Measurements from ENCODE around the gene C1S. TPM values are rescaled to one million over a fixed set of nuclear protein-coding genes. Genes with fewer than 3 reads are reported as not detected.
A peak's percentile ranks its signal among the peaks of the same experiment; 100 is the strongest.

Gene C1S
- total RNA-seq, 1 donor from 2014 or later: 541 TPM

DNA sequence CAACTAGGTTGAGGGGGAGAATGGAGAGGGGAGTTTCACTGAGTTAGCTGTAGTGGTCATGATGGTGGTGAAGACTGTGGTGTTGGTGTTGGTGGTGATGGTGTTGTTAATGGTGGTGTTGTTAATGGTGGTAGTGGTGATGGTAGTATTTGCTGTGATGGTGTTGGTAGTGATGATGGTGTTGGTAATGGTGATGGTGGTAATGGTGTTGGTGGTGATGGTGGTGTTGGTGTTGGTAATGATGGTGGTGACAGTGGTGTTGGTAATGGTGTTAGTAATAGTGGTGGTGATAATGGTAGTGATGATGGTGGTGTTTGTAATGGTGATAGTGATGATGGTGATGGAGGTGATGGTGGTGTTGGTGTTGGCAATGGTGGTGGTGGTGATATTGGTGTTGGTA lies 22.6 kb downstream of the C1S start:
- DNase-seq (ENCODE audit: extremely low spot score in 2 of 2): no peak
- intact Hi-C loops (cut with DNase I): no loop called here
- peaks cover 0 to 61% of the 10 kb centered on the region in 2 donors for H3K36me3 ChIP-seq
- H3K27ac ChIP-seq: no peak overlapping the region
- peaks cover 29% of the 10 kb centered on the region for H3K4me1 ChIP-seq
- no peaks in the 10 kb centered on the region for H3K27me3 ChIP-seq
- H3K9me3 ChIP-seq: no peaks in the 10 kb centered on the region
- no peak overlapping the region for H3K4me3 ChIP-seq
- TF ChIP-seq POLR2AphosphoS5 (IDR thresholded peaks at IDR 0.05; ENCODE audit: insufficient read depth in 1 of 2, low read depth in 1 of 2): no peak
- TF ChIP-seq, protein P1, sequence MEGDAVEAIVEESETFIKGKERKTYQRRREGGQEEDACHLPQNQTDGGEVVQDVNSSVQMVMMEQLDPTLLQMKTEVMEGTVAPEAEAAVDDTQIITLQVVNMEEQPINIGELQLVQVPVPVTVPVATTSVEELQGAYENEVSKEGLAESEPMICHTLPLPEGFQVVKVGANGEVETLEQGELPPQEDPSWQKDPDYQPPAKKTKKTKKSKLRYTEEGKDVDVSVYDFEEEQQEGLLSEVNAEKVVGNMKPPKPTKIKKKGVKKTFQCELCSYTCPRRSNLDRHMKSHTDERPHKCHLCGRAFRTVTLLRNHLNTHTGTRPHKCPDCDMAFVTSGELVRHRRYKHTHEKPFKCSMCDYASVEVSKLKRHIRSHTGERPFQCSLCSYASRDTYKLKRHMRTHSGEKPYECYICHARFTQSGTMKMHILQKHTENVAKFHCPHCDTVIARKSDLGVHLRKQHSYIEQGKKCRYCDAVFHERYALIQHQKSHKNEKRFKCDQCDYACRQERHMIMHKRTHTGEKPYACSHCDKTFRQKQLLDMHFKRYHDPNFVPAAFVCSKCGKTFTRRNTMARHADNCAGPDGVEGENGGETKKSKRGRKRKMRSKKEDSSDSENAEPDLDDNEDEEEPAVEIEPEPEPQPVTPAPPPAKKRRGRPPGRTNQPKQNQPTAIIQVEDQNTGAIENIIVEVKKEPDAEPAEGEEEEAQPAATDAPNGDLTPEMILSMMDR (IDR thresholded peaks at IDR 0.05): no peak
- TF ChIP-seq POLR2A (IDR thresholded peaks at IDR 0.05): no peak

DNA sequence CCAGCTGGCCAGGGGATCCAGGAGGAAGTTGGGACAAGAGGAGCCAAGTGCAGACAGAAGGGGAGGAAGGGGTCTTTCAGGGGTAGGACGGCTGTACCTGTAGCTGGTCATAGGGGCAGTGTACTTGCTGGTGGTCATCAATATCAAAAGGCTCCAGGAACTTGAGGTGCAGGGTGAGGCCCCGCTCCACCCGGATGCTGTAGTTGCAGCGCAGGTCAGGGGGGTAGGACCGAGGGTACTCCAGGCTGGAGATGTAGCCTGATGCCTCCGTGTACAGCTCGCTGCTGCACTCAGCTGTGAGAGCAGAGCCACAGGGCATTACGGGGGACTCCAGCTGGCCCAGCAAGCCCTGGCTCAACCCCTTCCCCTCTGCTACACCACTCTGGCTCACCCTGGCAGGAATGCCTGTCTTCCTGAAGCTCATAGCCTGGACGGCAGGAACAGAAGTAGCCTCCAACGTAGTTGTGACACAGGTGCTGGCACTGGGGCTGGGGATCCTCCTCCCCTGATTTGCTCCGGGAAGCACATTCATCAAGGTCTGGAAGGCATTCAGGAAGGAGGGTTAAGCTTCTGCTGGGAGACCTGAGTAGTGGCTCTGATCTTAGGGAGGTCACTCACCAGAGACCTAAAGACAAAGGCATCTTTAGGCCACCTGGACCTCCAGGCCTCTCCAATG lies 28.8 kb downstream of the C1S start:
- no peaks in the 10 kb centered on the region for H3K27me3 ChIP-seq
- no peaks in the 10 kb centered on the region for H3K9me3 ChIP-seq
- H3K4me3 ChIP-seq: peak overlapping the region in 1 of 2 donors; percentile 68
- DNase-seq (ENCODE audit: extremely low spot score in 2 of 2): no peak
- peaks cover 53% of the 10 kb centered on the region for H3K4me1 ChIP-seq
- peaks cover 0 to 45% of the 10 kb centered on the region in 2 donors for H3K36me3 ChIP-seq
- intact Hi-C loops (cut with DNase I): no loop called here
- no peak for TF ChIP-seq POLR2A (IDR thresholded peaks at IDR 0.05)
- no peak for TF ChIP-seq POLR2AphosphoS5 (IDR thresholded peaks at IDR 0.05; ENCODE audit: insufficient read depth in 1 of 2, low read depth in 1 of 2)
- TF ChIP-seq, protein P1 (IDR thresholded peaks at IDR 0.05): no peak
- H3K27ac ChIP-seq: peak overlapping the region; percentile 94

DNA sequence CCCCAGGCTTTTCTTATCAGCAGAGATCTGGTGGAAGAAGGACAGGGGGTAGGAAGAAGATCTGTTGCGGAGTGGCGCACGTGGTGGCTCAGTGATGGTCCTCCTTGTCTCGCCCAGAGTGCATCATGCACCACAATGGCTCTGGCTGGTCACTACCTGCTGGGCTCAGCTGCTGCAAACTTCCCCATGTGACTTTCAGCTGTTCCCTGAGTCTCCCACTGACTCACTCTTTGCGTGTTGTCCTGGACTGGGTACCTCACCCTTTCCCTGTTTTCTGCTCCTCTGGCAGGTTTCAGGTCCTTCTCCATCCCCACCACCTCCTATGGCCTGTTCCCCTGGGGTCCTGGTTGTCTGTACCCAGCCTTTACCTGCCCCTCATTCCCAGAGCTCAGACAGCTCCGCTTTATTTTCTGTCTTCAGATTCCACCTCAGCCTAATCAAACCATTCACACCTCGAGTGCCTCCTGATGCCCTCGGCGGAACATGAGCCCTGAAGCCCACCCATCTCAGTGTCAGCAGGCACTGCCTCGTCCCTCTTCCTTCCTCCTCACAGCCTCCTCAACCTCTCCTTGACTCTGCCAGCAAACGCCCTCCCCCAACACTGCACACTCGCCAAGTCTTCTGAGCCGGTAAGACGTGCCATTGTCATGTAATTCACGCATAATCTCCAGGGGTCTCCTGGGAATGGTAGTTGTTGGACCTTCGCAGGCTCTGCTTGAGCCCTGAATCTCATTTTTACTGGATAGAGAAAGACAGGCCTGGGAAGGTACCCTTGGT lies 29.9 kb downstream of the C1S start:
- H3K4me3 ChIP-seq: peak overlapping the region; percentile 60 to 68
- H3K36me3 ChIP-seq: peaks cover 0 to 36% of the 10 kb centered on the region in 2 donors
- H3K27me3 ChIP-seq: no peaks in the 10 kb centered on the region
- H3K27ac ChIP-seq: peak overlapping the region; percentile 94
- intact Hi-C loops (cut with DNase I): loop anchor here (5.0 kb wide), 1 partner anchor 148 kb away; the partner anchor contains the start of genes C12orf57 and RNU7-1
- TF ChIP-seq POLR2AphosphoS5 (IDR thresholded peaks at IDR 0.05; ENCODE audit: insufficient read depth in 1 of 2, low read depth in 1 of 2) (peak in 1 of 2 donors; percentile 41), POLR2A (IDR thresholded peaks at IDR 0.05) (no peak)
- peaks cover 53% of the 10 kb centered on the region for H3K4me1 ChIP-seq
- H3K9me3 ChIP-seq: no peaks in the 10 kb centered on the region
- no peak for DNase-seq (ENCODE audit: extremely low spot score in 2 of 2)

DNA sequence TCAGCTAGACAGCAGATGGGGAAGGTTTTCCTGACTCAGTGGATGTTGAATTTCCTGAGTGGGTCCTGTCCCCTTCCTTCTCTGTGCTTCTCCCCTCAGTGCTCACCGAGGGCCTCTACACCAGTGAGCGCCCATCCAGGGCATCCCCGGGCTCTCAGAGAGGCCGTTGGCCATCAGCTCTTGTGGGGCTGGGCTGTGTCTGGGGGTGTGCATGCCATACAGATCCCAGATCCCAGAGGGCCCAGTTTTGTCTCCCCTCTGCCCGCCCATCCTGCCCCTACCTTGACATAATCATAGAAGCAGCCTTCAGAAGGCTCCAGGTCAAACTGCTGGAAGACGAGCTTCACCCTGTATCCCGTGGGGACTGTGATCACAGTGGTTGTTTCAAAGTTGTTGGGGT lies 30.7 kb downstream of the C1S start:
- Histone ChIP-seq H3K27me3 (no peaks in the 10 kb centered on the region), H3K36me3 (peaks cover 0 to 28% of the 10 kb centered on the region in 2 donors), H3K4me1 (peaks cover 53% of the 10 kb centered on the region), H3K4me3 (peak overlapping the region; percentile 60 to 68), H3K27ac (peak overlapping the region; percentile 94), H3K9me3 (no peaks in the 10 kb centered on the region)
- no peak for TF ChIP-seq POLR2A (IDR thresholded peaks at IDR 0.05)
- TF ChIP-seq, protein P1 (IDR thresholded peaks at IDR 0.05): no peak
- TF ChIP-seq POLR2AphosphoS5 (IDR thresholded peaks at IDR 0.05; ENCODE audit: insufficient read depth in 1 of 2, low read depth in 1 of 2): no peak
- intact Hi-C loops (cut with DNase I): loop anchor here (5.0 kb wide), 1 partner anchor 149 kb away; the partner anchor contains the start of genes C12orf57 and RNU7-1
- DNase-seq (ENCODE audit: extremely low spot score in 2 of 2): no peak

DNA sequence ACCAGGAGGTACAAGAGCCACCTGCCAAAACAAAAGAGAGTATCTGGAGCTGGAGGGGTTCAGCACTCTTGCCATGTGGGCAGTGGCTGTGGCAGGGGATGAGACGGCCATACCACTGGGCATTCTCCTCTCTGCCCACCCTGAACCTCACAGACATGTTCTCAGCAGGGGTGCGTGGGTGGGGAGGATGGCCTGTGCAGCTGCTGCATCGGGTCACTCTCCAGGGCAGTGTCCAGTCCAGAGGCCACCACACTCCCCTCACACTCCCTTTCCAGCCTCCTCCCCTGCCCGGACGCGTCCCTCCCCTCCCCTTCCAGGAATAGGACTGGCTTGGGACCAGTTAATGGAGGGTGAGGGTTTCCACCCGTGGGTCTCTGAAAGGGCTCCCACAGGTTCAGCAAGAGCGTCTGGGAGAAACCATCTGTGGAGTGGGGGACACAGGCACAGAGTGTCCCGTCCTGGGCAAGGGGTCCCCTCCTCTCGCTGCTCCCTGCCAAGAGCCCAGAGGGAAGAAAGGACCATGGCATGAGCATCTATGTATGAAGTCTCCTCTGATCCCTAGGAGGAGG lies 31.2 kb downstream of the C1S start:
- intact Hi-C loops (cut with DNase I): loop anchor here (1.0 to 5.0 kb wide), 2 partner anchors 31 to 149 kb away; partner anchors contain the start of genes C12orf57, C1S and RNU7-1
- no peaks in the 10 kb centered on the region for H3K9me3 ChIP-seq
- no peaks in the 10 kb centered on the region for H3K27me3 ChIP-seq
- TF ChIP-seq POLR2A (IDR thresholded peaks at IDR 0.05) (peak in 1 of 2 donors; percentile 8), POLR2AphosphoS5 (IDR thresholded peaks at IDR 0.05; ENCODE audit: insufficient read depth in 1 of 2, low read depth in 1 of 2) (no peak)
- TF ChIP-seq, protein P1 (IDR thresholded peaks at IDR 0.05): no peak
- H3K27ac ChIP-seq: peak overlapping the region; percentile 94
- H3K4me3 ChIP-seq: peak overlapping the region; percentile 60 to 68
- no peak for DNase-seq (ENCODE audit: extremely low spot score in 2 of 2)
- peaks cover 0 to 27% of the 10 kb centered on the region in 2 donors for H3K36me3 ChIP-seq
- H3K4me1 ChIP-seq: peaks cover 53% of the 10 kb centered on the region

Data from vagina (tissue), 2 donors.